ENCODE results near the gene GPS1. TPM values are rescaled to one million over a fixed set of nuclear protein-coding genes. Genes with fewer than 3 reads are reported as not detected.

Gene GPS1
- total and polyA plus RNA-seq, 10 donors = 61.5 to 109 (median 68.9) TPM

DNA sequence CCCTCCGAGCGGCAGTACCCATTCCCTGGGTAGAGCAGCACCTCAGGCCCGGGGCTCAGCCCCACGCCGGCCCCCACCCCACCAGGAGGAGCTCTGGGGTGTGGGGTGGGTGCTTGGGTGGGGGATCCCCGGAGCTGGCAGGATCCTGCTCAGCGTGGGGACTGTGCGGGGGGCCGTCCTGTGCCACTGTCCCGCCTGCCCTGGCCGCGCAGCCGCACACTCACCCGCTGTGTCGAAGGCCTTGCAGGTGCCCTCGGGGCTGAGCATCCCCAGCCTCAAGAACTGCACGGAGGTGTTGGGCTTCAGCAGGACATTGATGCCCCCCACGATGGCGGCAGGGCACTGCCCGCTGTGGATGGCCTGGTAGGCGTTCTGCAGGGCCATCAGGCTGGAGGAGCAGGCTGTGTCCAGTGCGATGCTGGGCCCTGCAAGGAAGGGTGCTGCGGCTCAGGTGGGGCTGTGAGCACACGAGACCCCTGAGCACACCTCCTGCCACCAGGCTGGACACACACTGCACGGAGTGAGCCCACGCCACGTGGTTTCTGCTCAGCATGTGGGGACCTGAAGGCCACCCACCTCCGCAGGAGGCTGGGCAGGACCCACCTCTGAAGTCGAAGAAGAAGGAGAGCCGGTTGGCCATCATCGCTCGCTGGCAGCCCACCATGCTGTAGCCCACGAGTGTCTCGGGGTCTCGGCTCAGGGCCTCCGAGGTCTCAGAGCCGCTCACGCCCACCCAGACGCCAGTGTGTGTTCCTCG lies 41.5 kb downstream of the GPS1 start:
- TF ChIP-seq, protein P1, sequence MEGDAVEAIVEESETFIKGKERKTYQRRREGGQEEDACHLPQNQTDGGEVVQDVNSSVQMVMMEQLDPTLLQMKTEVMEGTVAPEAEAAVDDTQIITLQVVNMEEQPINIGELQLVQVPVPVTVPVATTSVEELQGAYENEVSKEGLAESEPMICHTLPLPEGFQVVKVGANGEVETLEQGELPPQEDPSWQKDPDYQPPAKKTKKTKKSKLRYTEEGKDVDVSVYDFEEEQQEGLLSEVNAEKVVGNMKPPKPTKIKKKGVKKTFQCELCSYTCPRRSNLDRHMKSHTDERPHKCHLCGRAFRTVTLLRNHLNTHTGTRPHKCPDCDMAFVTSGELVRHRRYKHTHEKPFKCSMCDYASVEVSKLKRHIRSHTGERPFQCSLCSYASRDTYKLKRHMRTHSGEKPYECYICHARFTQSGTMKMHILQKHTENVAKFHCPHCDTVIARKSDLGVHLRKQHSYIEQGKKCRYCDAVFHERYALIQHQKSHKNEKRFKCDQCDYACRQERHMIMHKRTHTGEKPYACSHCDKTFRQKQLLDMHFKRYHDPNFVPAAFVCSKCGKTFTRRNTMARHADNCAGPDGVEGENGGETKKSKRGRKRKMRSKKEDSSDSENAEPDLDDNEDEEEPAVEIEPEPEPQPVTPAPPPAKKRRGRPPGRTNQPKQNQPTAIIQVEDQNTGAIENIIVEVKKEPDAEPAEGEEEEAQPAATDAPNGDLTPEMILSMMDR (IDR thresholded peaks at IDR 0.05 in 8 of 11, conservative IDR thresholded peaks at IDR 0.05 in 3 of 11) = no peak
- TF ChIP-seq POLR2AphosphoS5 (IDR thresholded peaks at IDR 0.05) = no peak
- no peak for TF ChIP-seq POLR2A (IDR thresholded peaks at IDR 0.05)
- WGBS, 5 donors = 83 to 98% (median 97%) methylated on average over 7 to 40 of the region's 40 CpGs
- no peak overlapping the region for H3K27ac ChIP-seq
- H3K36me3 ChIP-seq = peaks cover 0 to 80% (median 68%) of the 10 kb centered on the region in 6 donors
- peaks cover 9 to 26% (median 19%) of the 10 kb centered on the region in 6 donors for H3K4me1 ChIP-seq
- H3K27me3 ChIP-seq (replicated peaks in 1 of 7) = no peaks in the 10 kb centered on the region
- H3K9me3 ChIP-seq = no peaks in the 10 kb centered on the region
- H3K4me3 ChIP-seq = no peak overlapping the region
- intact Hi-C loops (cut with DNase I; ENCODE audit: low total_unique reads) = no loop called here
- peak; percentile 56 for DNase-seq

DNA sequence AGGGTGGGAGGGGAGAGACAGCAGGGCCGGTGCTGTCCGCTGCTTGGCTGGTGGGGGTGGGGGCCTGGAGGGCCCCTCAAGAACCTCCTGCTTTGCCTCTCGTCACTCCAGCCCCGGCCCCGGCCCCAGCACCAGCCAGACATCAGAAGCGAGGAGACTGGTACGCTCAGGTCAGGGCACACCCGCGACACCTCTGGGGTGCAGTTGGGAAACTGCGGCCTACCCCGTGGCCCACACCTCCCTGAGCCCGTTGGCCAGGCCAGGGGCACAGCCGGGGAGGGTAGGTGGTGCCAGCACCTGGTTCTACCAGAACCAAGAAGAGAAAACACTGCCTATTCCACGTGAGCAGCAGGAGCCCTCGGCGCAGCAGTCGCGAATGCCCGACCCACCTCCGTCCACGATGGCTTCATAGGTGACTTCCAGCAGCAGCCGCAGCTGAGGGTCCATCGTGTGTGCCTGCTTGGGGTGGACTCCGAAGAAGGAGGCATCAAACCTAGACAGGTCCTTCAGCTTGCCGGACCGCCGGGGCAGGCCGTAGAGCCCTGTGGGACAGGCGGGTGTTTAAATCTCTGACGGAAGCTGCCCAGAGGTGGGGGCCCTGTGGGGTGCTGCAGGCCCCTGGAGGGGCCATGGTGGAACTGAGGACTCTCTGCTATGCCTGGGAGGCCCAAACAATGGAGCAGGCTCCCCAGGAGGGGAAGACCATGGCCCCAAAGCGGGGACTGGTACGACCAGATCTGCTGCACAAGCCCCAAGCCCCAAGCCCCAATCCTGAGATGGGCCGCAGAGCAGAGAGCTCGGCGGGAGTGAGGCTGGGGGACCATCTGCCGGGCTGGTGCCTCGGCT lies 43.5 kb downstream of the GPS1 start:
- TF ChIP-seq, protein P1 (IDR thresholded peaks at IDR 0.05 in 8 of 11, conservative IDR thresholded peaks at IDR 0.05 in 3 of 11) = no peak
- TF ChIP-seq POLR2AphosphoS5 (IDR thresholded peaks at IDR 0.05) = no peak
- no peak for TF ChIP-seq POLR2A (IDR thresholded peaks at IDR 0.05)
- intact Hi-C loops (cut with DNase I; ENCODE audit: low total_unique reads) = no loop called here
- no peak overlapping the region for H3K27ac ChIP-seq
- H3K27me3 ChIP-seq (replicated peaks in 1 of 7) = no peaks in the 10 kb centered on the region
- no peak overlapping the region for H3K4me3 ChIP-seq
- WGBS, 5 donors = 90 to 94% (median 93%) methylated on average over 22 to 37 of the region's 37 CpGs
- peaks cover 20 to 40% (median 33%) of the 10 kb centered on the region in 6 donors for H3K4me1 ChIP-seq
- DNase-seq = no peak
- no peaks in the 10 kb centered on the region for H3K9me3 ChIP-seq
- H3K36me3 ChIP-seq = peaks cover 0 to 61% (median 48%) of the 10 kb centered on the region in 6 donors

DNA sequence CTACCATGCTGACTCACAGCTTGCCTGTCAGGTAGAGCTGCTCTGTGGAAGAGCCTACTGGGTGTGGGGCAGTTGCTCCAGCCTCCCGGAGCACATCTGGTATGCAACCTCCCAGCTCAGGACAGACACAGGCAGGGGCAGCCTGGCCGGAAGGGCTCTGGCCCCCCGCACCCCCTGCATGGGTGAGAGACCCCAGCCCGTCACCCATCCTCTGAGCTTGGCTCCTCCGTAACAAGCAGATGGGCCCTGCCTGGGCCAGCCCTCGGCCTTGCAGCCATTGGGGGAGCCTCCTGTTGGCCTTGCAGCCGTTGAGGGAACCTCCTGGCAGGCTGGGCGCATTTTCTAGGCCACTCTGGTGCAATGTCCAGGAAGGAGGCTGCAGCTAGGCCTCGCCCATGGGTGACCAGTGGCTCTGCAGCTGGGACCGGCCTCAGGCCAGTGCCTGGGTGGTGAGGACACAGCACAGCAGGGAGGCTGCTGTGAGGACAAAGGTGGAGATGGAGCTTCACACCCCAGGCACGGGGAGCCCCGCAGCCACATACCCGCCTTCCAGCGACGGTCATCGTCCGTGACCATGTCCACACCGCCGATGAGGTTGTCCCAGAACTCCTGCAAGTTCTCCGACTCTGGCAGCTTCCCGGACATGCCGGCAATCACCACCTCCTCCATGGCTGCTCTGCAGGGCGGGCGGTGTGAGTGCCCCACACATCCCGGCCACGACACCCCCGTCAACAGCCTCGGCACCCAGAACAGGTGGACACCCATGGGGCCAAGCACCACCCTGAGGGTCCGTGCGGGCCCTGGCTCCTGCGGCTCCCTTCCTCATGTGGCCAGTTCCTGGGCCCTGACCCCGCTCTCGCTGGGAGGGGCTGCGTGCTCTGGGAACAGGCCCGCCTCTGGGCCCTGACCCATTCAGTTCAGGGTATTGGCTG lies 44.3 kb downstream of the GPS1 start:
- Histone ChIP-seq H3K27me3 (replicated peaks in 1 of 7) (no peaks in the 10 kb centered on the region), H3K9me3 (no peaks in the 10 kb centered on the region), H3K4me3 (peak overlapping the region in 1 of 8 donors; percentile 94), H3K36me3 (peaks cover 0 to 52% (median 40%) of the 10 kb centered on the region in 6 donors), H3K27ac (no peak overlapping the region), H3K4me1 (peaks cover 20 to 48% (median 37%) of the 10 kb centered on the region in 6 donors)
- TF ChIP-seq, protein P1 (IDR thresholded peaks at IDR 0.05 in 8 of 11, conservative IDR thresholded peaks at IDR 0.05 in 3 of 11) = no peak
- TF ChIP-seq POLR2AphosphoS5 (IDR thresholded peaks at IDR 0.05) = no peak
- intact Hi-C loops (cut with DNase I; ENCODE audit: low total_unique reads) = no loop called here
- WGBS, 5 donors = 95 to 97% (median 96%) methylated on average over 19 to 35 of the region's 35 CpGs
- DNase-seq = no peak

Measured in spleen (tissue), 11 donors.